ENCODE data around the gene MDM1. TPM values are rescaled to one million over a fixed set of nuclear protein-coding genes. Genes with fewer than 3 reads are reported as not detected.

Gene MDM1
- total and polyA plus RNA-seq, 11 donors = 4.0 to 8.4 (median 5.8) TPM

DNA sequence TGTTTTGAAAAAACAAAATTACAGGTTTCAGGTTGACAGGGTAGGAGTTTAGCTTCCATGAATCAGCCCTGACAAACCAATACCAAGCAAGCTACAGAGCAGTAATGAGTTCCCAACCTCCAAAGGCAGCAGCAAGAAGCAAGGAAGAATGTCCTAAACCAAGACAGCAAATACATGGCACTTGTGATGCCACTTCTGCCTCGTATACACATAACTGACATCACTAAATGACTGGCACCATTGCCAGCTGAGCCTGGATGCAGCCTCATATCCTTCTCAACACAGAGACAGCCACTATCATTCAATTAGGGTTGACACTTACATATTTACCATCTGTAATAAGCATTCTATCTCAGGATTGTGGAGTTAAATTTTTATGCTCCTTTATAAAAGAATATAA, 35.0 kb upstream of the MDM1 start:
- ATAC-seq (no peak), DNase-seq (no peak)
- Histone ChIP-seq H3K9me3 (no peaks in the 10 kb centered on the region), H3K27me3 (no peaks in the 10 kb centered on the region), H3K4me1 (peaks cover 0 to 50% (median 20%) of the 10 kb centered on the region in 12 donors), H3K36me3 (no peaks in the 10 kb centered on the region), H3K27ac (peak overlapping the region in 1 of 12 donors; percentile 3), H3K4me3 (no peak overlapping the region)
- WGBS, 4 donors = 55 to 76% (median 71%) methylated on average over 1 of the region's 1 CpG
- no peak for TF ChIP-seq CTCF (IDR thresholded peaks at IDR 0.05)
- no peak for TF ChIP-seq POLR2A (IDR thresholded peaks at IDR 0.05)
- intact Hi-C loops (cut with DNase I) = loop anchor here in 9 of 10 donors (2.0 to 10.0 kb wide), 10 partner anchors 35 to 318 kb away; partner anchors contain the start of genes RAP1B (in 2 of the 9) and NUP107 (in 1 of the 9)

DNA sequence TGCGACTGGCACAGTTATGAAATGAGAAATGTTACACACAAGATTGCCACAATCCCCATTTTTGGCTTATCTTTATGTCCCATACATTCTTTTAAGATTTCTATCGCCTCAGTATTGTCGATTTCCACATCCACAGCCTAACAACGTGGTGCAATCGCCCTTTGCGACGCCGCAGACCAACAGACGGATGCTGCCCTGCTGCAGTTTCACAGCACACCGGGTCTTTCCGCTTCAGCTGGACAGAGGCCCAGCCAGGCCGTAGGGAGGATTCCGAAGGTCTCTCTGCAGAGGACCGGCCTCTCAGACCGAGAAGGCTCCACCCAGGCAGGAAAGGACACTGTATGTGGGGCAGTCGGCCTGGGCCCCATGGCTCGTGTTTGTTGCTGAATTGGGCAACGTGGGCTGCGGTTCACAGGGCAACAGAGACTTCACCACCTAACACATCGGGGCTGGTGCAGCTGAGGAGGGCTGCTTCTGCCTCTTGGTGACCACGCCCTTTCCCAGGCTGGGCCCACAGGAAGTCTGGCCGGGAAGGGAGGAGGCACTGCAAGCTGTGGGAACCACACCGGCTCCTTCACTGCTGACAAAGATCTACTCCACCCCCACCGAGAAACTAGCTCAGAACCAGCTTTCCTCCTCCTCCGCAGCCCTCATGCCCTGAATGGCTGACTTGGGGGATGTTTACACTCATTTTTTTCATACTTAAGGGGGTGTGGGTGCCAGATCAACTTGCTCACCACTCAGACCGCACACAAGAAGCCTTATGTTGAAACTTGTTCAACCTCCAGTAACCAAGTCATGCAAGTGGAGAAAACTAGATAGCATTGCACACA, 32.9 kb upstream of the MDM1 start:
- DNase-seq = peak; percentile 90 to 96 (median 93)
- peak overlapping the region in 11 of 12 donors; percentile 18 to 52 (median 44) for H3K4me3 ChIP-seq
- WGBS, 4 donors = 9 to 13% (median 12%) methylated on average over 22 to 26 of the region's 26 CpGs
- H3K27me3 ChIP-seq = no peaks in the 10 kb centered on the region
- peak; percentile 94 to 99 (median 98) for ATAC-seq
- TF ChIP-seq POLR2A (IDR thresholded peaks at IDR 0.05) = no peak
- peak in 3 of 12 donors; percentile 6 to 31 (median 25) for TF ChIP-seq CTCF (IDR thresholded peaks at IDR 0.05)
- intact Hi-C loops (cut with DNase I) = loop anchor here (1.0 to 10.0 kb wide), 16 partner anchors 37 to 322 kb away; partner anchors contain the start of genes RAP1B (in 7 of the 10) and NUP107 (in 2 of the 10)
- H3K9me3 ChIP-seq = no peaks in the 10 kb centered on the region
- peak overlapping the region; percentile 35 to 91 (median 86) for H3K27ac ChIP-seq
- H3K36me3 ChIP-seq = no peaks in the 10 kb centered on the region
- peaks cover 0 to 50% (median 20%) of the 10 kb centered on the region in 12 donors for H3K4me1 ChIP-seq

DNA sequence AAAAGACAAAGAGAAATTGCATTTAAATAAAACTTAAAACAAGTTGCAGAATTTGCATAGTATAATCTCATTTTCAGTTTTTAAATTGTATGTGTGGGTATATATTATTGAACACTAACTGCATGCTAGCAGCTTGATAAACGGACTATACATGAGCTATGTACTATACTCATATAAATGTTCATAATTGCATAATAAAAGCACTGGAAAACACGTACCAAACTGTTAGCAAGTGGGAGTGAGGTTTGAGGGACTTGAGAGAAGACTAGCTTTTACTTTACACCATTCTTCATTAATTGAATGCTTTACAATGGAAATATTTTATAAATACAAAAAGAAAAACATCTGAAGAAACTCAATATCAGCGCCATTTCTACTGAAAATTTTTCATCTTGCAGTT, 32.2 kb upstream of the MDM1 start:
- 76 to 84% (median 78%) methylated on average over 3 of the region's 3 CpGs for WGBS, 4 donors
- H3K27me3 ChIP-seq = no peaks in the 10 kb centered on the region
- H3K4me1 ChIP-seq = peaks cover 0 to 57% (median 22%) of the 10 kb centered on the region in 12 donors
- TF ChIP-seq CTCF (IDR thresholded peaks at IDR 0.05) (no peak), POLR2A (IDR thresholded peaks at IDR 0.05) (no peak)
- peak overlapping the region in 6 of 12 donors; percentile 25 to 52 (median 45) for H3K4me3 ChIP-seq
- intact Hi-C loops (cut with DNase I) = loop anchor here (2.0 to 10.0 kb wide), 10 partner anchors 43 to 323 kb away; partner anchors contain the start of genes RAP1B (in 6 of the 10) and NUP107 (in 2 of the 10)
- no peak for ATAC-seq
- H3K9me3 ChIP-seq = no peaks in the 10 kb centered on the region
- no peaks in the 10 kb centered on the region for H3K36me3 ChIP-seq
- DNase-seq = no peak
- H3K27ac ChIP-seq = peak overlapping the region; percentile 35 to 91 (median 86)

- no peak for DNase-seq
- Histone ChIP-seq H3K9me3 (no peaks in the 10 kb centered on the region), H3K36me3 (no peaks in the 10 kb centered on the region), H3K27me3 (no peaks in the 10 kb centered on the region), H3K27ac (no peak overlapping the region), H3K4me3 (no peak overlapping the region), H3K4me1 (peaks cover 0 to 48% (median 22%) of the 10 kb centered on the region in 12 donors)
- intact Hi-C loops (cut with DNase I) = loop anchor here (5.0 to 10.0 kb wide), 9 partner anchors 45 to 325 kb away; partner anchors contain the start of genes RAP1B (in 3 of the 10) and NUP107 (in 2 of the 10)
- no peak for ATAC-seq
- TF ChIP-seq POLR2A (IDR thresholded peaks at IDR 0.05) (no peak), CTCF (IDR thresholded peaks at IDR 0.05) (no peak)
Measured at GRCh38 chr12:68361953-68362352, 29.8 kb upstream of the MDM1 start.

Data from heart left ventricle (tissue), 16 donors.